Stimulated activated CD8-positive, alpha-beta memory T cell treated with anti-CD3 and anti-CD28 coated beads, Interleukin-12 subunit alpha, Interleukin-12 subunit beta, amount 100 ng/mL, for 24 hours (primary cell): ENCODE results near the gene TIMP1.

Experiments
- DNase-seq: peaks from one replicate; pipeline ENCODE4 v3.0.0-alpha.2; 2020; ENCODE audit errors: extremely low read depth

TIMP1 gene

GRCh38 chrX:47634871-47635575 is 52.8 kb downstream of the TIMP1 start:
- no peak for DNase-seq
